PC-9 (cell line): Measurements from ENCODE around the gene MCAT. TPM values are rescaled to one million over a fixed set of nuclear protein-coding genes. Genes with fewer than 3 reads are reported as not detected.

ENCODE experiments used
- BruUV-seq: library from RNA; stranded (reverse); fragments of 400-500 nt; replicated peaks from 2 replicates; lab custom pipeline; 2021; lab: Mats Ljungman, UMichigan
- CTCF ChIA-PET: fragments of 300-600 bp; sonication (Branson Sonifier 250); formaldehyde crosslinking; loops from one replicate; lab custom pipeline; 2022; ENCODE audit warnings: antibody characterized with exemption; lab: Charles Lee
- POLR2A ChIA-PET: fragments of 300-600 bp; sonication (Branson Sonifier 250); formaldehyde crosslinking; loops from one replicate; lab custom pipeline; 2022; ENCODE audit warnings: antibody characterized with exemption; ENCODE audit not compliant: unreplicated experiment; lab: Charles Lee
- DNase-seq, 2 experiments: peaks; one replicate each; pipeline versions ENCODE4 v3.0.0 to v3.0.0-alpha.2; 2015 to 2022; ENCODE audit warnings: mixed read lengths in 1 of 2
- H2AFZ ChIP-seq: fragments of 200-600 bp; sonication (generic); 2 replicates; pipeline ENCODE4 v1.8.1; 2017; ENCODE audit warnings: antibody characterized with exemption
- H3F3A ChIP-seq: fragments of 200-600 bp; sonication (generic); 2 replicates; pipeline ENCODE4 v1.8.1; 2017; ENCODE audit warnings: antibody characterized with exemption, mild to moderate bottlenecking, low read depth; ENCODE audit not compliant: insufficient read depth
- H3K27ac ChIP-seq: fragments of 200-600 bp; sonication (generic); 2 replicates; pipeline ENCODE4 v1.6.1; 2016; ENCODE audit warnings: mixed run types
- H3K27me3 ChIP-seq: fragments of 200-600 bp; sonication (generic); 2 replicates; pipeline ENCODE4 v1.6.1; 2016; ENCODE audit warnings: low read depth, mixed run types; ENCODE audit not compliant: insufficient read depth
- H3K36me3 ChIP-seq: fragments of 200-600 bp; sonication (generic); 2 replicates; pipeline ENCODE4 v1.6.1; 2016; ENCODE audit warnings: low read depth, mixed run types
- H3K4me1 ChIP-seq: fragments of 200-600 bp; sonication (generic); replicated peaks from 2 replicates; pipeline ENCODE4 v1.6.1; 2016; ENCODE audit warnings: mixed run types; ENCODE audit not compliant: insufficient read depth
- H3K4me2 ChIP-seq: fragments of 200-600 bp; sonication (generic); 2 replicates; pipeline ENCODE4 v1.6.1; 2017; ENCODE audit warnings: mixed run types
- H3K4me3 ChIP-seq: fragments of 200-600 bp; sonication (generic); 2 replicates; pipeline ENCODE4 v1.6.1; 2016; ENCODE audit warnings: mixed run types
- H3K79me2 ChIP-seq: fragments of 200-600 bp; sonication (generic); 2 replicates; pipeline ENCODE4 v1.6.1; 2017; ENCODE audit warnings: low read depth, mixed run types
- H3K9me2 ChIP-seq: fragments of 200-600 bp; sonication (generic); 2 replicates; pipeline ENCODE4 v1.8.1; 2017; ENCODE audit warnings: mild to moderate bottlenecking; ENCODE audit not compliant: insufficient read depth
- H3K9me3 ChIP-seq: fragments of 200-600 bp; sonication (generic); 2 replicates; pipeline ENCODE4 v1.8.1; 2016; ENCODE audit warnings: low read depth; ENCODE audit not compliant: insufficient read depth
- H4K20me1 ChIP-seq: fragments of 200-600 bp; sonication (generic); 2 replicates; pipeline ENCODE4 v1.8.1; 2017; ENCODE audit not compliant: insufficient read depth
- EZH2 ChIP-seq: fragments of 200-600 bp; sonication (generic); IDR thresholded peaks from 2 replicates; pipeline ENCODE4 v1.8.0; 2017; ENCODE audit warnings: antibody characterized with exemption, low read depth
- intact Hi-C: fragments of 100-400 bp; cut with micrococcal nuclease; formaldehyde crosslinking; loops from one replicate; pipeline ENCODE4 v1.10.0; 2022; ENCODE audit not compliant: unreplicated experiment
- total RNA-seq: library from RNA; stranded (reverse); gene quantifications from 2 replicates; pipeline ENCODE4 v1.2.3, GENCODE V29; 2021
- TF ChIP-seq, protein P1 (sequence below): fragments of 200-600 bp; sonication (generic); conservative IDR thresholded peaks from 2 replicates; pipeline ENCODE4 v1.6.1; 2017; ENCODE audit warnings: mixed run types, antibody characterized with exemption, mild to moderate bottlenecking, moderate library complexity

MCAT gene
- total RNA-seq, 1 experiment from 2014 or later: 31.4 TPM

DNA sequence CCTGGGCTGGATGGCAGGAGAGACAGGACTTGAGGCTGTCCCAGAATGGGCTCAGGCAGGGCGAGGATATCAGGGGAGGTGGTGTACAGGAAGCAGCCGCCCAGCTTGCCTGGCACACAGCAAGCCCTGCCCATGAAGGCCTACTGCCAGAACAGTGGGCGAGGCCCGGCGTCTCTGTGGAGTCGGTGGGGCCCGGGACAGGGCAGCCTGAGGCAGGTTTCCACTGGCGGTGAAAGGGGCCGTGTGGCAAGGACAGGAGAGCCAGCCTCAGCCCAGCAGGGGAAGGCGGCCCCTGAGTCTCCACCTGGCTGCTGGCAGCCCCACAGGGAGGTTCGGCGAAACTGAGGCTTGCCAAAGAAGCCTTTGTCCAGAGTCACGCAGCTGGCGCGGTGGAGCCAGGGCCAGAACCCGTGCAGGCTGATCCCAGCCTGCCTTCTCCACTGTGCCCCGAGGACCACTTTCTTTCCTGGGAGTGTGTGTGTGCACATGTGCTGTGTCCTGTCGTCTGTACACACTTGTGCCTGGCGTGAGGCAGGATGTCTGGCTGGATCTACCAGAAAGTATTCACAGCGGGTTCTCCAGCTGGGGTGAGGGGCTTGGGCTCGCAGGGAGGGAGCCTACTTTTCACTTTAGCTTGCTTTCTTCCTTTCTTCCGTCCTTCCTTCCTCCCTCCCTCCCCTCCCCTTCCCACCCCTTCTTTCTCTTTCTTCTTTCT is 9.3 kb upstream of the MCAT start:
- peaks cover 44% of the 10 kb centered on the region for H3K79me2 ChIP-seq
- peak overlapping the region; percentile 93 for H2AFZ ChIP-seq
- POLR2A ChIA-PET: interaction anchor here (1.0 kb wide), 1 partner anchor 32 kb away, joined by 3 read pairs; no protein-coding TSS in a partner anchor
- DNase-seq: peak; percentile 66 to 71
- H4K20me1 ChIP-seq: peaks cover 8% of the 10 kb centered on the region
- peaks cover 14% of the 10 kb centered on the region; the same call in 1 of the 2 replicates for H3F3A ChIP-seq
- H3K9me2 ChIP-seq: no peaks in the 10 kb centered on the region
- TF ChIP-seq, protein P1, sequence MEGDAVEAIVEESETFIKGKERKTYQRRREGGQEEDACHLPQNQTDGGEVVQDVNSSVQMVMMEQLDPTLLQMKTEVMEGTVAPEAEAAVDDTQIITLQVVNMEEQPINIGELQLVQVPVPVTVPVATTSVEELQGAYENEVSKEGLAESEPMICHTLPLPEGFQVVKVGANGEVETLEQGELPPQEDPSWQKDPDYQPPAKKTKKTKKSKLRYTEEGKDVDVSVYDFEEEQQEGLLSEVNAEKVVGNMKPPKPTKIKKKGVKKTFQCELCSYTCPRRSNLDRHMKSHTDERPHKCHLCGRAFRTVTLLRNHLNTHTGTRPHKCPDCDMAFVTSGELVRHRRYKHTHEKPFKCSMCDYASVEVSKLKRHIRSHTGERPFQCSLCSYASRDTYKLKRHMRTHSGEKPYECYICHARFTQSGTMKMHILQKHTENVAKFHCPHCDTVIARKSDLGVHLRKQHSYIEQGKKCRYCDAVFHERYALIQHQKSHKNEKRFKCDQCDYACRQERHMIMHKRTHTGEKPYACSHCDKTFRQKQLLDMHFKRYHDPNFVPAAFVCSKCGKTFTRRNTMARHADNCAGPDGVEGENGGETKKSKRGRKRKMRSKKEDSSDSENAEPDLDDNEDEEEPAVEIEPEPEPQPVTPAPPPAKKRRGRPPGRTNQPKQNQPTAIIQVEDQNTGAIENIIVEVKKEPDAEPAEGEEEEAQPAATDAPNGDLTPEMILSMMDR: no peak
- no peak for TF ChIP-seq EZH2
- no peaks in the 10 kb centered on the region for H3K27me3 ChIP-seq
- H3K4me2 ChIP-seq: peak overlapping the region; percentile 99
- CTCF ChIA-PET: no interaction called here
- peaks cover 20% of the 10 kb centered on the region for H3K4me1 ChIP-seq
- H3K9me3 ChIP-seq: no peaks in the 10 kb centered on the region
- no peaks in the 10 kb centered on the region for H3K36me3 ChIP-seq
- H3K27ac ChIP-seq: peak overlapping the region; percentile 45
- BruUV-seq: no TSS peak
- H3K4me3 ChIP-seq: peak overlapping the region; percentile 88
- intact Hi-C loops: loop anchor here (5.0 kb wide), 1 partner anchor 35 kb away; the partner anchor contains the start of gene TTLL12

DNA sequence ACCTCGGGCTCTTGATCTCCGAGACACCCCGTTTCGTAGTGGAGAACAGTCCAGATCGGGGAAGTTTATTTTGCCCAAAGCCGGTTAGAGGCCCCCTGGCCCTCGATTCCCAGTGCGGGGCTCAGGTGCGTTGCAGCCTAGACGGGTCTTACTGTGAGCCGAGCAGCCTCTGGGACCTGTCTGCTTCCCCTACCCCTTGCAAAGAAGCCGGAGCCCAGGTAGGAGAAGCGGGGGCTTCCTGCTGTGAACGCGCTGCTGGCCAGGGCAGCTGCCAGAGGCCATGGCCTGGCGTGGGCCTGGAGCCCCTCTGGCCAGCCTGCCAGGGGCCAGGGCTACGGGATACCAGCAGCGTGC is 8.8 kb upstream of the MCAT start:
- Histone ChIP-seq H2AFZ (peak overlapping the region; percentile 93), H4K20me1 (peaks cover 4% of the 10 kb centered on the region), H3K79me2 (peaks cover 41% of the 10 kb centered on the region), H3K27me3 (no peaks in the 10 kb centered on the region), H3F3A (peaks cover 14% of the 10 kb centered on the region; the same call in 1 of the 2 replicates), H3K27ac (peak overlapping the region; percentile 45; the same call in 1 of the 2 replicates), H3K4me3 (peak overlapping the region; percentile 88), H3K36me3 (no peaks in the 10 kb centered on the region), H3K4me2 (peak overlapping the region; percentile 99), H3K9me2 (no peaks in the 10 kb centered on the region), H3K9me3 (no peaks in the 10 kb centered on the region), H3K4me1 (peaks cover 20% of the 10 kb centered on the region)
- ChIA-PET POLR2A (interaction anchor here (1.0 kb wide), 1 partner anchor 33 kb away, joined by 3 read pairs; no protein-coding TSS in a partner anchor), CTCF (no interaction called here)
- TF ChIP-seq, protein P1: peak; percentile 28; the same call in 1 of the 2 replicates
- TF ChIP-seq EZH2: no peak
- no TSS peak for BruUV-seq
- peak in 1 of 2 experiments; percentile 26 for DNase-seq
- intact Hi-C loops: loop anchor here (5.0 kb wide), 1 partner anchor 35 kb away; the partner anchor contains the start of gene TTLL12

DNA sequence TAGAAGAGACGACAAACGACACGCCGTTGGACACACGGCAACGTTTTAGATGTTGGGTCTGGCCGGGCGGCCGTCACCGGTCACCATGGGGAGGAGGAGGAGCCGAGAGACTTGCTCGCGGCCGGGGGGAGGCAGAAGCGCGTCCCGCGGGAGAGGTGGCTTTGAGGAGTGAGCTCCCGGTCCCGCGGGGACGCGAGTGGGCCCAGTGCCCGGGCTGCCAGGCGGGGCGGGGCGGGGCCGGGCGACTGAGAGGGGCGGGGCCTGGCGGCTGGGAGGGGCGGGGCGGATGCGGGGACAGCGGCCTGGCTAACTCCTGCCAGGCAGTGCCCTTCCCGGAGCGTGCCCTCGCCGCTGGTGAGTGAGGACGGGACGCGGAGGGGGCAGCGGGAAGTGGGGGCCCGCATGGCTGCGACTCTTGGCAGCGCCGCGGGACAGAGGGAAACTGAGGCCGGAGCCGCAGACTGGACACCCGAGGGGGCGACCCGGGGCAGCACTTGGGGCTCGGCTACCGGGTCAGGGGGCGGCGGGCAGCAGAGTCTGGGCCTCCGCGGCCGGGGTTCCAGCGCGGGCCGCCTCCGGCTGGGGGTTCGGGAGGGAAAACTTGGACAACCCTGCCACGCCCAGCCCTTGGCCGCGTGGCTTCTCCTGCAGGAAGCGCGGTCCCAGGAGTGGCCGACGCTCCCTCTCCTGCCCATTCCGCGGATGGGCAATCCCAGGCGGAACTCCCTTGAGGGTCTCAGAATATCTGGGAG is 8.2 kb upstream of the MCAT start, which contains the start of gene TSPO:
TSS of gene TSPO (plus strand) at position 309 of the 752 bp plus-strand sequence. CDS start 7,680 bp downstream, outside the sequence.
- peaks cover 41% of the 10 kb centered on the region for H3K79me2 ChIP-seq
- peak; percentile 34 to 60 for DNase-seq
- ChIA-PET POLR2A (interaction anchor here (0.5 to 1.0 kb wide), 5 partner anchors 24 to 232 kb away, joined by 3 to 20 read pairs (median 4); no protein-coding TSS in a partner anchor), CTCF (no interaction called here)
- no peaks in the 10 kb centered on the region for H3K9me2 ChIP-seq
- no peaks in the 10 kb centered on the region for H3K9me3 ChIP-seq
- no peaks in the 10 kb centered on the region for H3K27me3 ChIP-seq
- H3K4me3 ChIP-seq: peak within 1 kb of the TSS; percentile 88
- H3F3A ChIP-seq: peaks cover 14% of the 10 kb centered on the region; the same call in 1 of the 2 replicates
- peak within 1 kb of the TSS; percentile 45; the same call in 1 of the 2 replicates for H3K27ac ChIP-seq
- H3K4me2 ChIP-seq: peak within 1 kb of the TSS; percentile 99
- peaks cover under 1% of the 10 kb centered on the region; the same call in 1 of the 2 replicates for H4K20me1 ChIP-seq
- H3K36me3 ChIP-seq: no peaks in the 10 kb centered on the region
- TF ChIP-seq, protein P1: no peak
- no peak for TF ChIP-seq EZH2
- TSS peak; percentile 38 for BruUV-seq
- peak within 1 kb of the TSS; percentile 93 for H2AFZ ChIP-seq
- intact Hi-C loops: loop anchor here (5.0 kb wide), 1 partner anchor 36 kb away; the partner anchor contains the start of gene TTLL12
- H3K4me1 ChIP-seq: peaks cover 20% of the 10 kb centered on the region
